ENCODE measurements around the gene ZNF432. TPM values are rescaled to one million over a fixed set of nuclear protein-coding genes. Genes with fewer than 3 reads are reported as not detected.

Gene ZNF432
- total and polyA plus RNA-seq, 2 of the 13 experiments (the other 11 are each of a cell fraction or from before 2014, with no cell fraction given), result 4.1 to 8.7 TPM

GRCh38 chr19:51986309-51987291, 62.0 kb downstream of the ZNF432 start, which contains the start of gene ZNF350 (continued):
- peak; percentile 44; the same call in 1 of the 2 replicates for TF ChIP-seq ZNF766 (CRISPR knock-in tag; IDR thresholded peaks at IDR 0.05; ENCODE audit: borderline replicate concordance)
- no peak; the same call in 1 of the 2 replicates for TF ChIP-seq ZNF256 (CRISPR knock-in tag; conservative IDR thresholded peaks at IDR 0.05)
- 0 out of 2 replicates have a peak, but pooled peaks have one; percentile 43 for TF ChIP-seq SP140L (CRISPR knock-in tag; IDR thresholded peaks at IDR 0.05; ENCODE audit: borderline replicate concordance)

- peaks cover 0 to 7% of the 10 kb centered on the region in 2 experiments; a peak in 1 of 5 replicates for H3K27me3 ChIP-seq (ENCODE audit: control insufficient read depth in 1 of 2, insufficient read depth in 2 of 2, low read length in 2 of 2)
- FAIRE-seq, result no peak
- H3K9ac ChIP-seq (ENCODE audit: insufficient read depth, low read depth, low read length), result no peak overlapping the region
- no peak for ATAC-seq
- ChIA-PET POLR2A (no interaction called here), CTCF (ENCODE audit: low intra/inter-chr PET ratio, low total read pairs) (no interaction called here)
- H4K20me1 ChIP-seq (ENCODE audit: insufficient read depth, low read length), result no peaks in the 10 kb centered on the region
- H3K4me2 ChIP-seq (ENCODE audit: low read depth, low read length), result no peak overlapping the region
- in situ Hi-C loops (cut with HindIII; ENCODE audit: extremely low pct_ligation_motif_present, low pct_unique_long_range_greater_than_20kb) (no loop called here), intact Hi-C loops (cut with micrococcal nuclease; ENCODE audit: unreplicated experiment) (no loop called here)
- H3K4me1 ChIP-seq (ENCODE audit: insufficient read depth, low read length), result peaks cover 10% of the 10 kb centered on the region; the same call in 1 of the 2 replicates
- 93% methylated on average over 4 of the region's 4 CpGs for WGBS (ENCODE audit: low lambda C conversion rate)
- H3K79me2 ChIP-seq (ENCODE audit: insufficient read depth, low read length), result peaks cover 39% of the 10 kb centered on the region
- no peak for TF ChIP-seq MAFF (IDR thresholded peaks at IDR 0.05; ENCODE audit: low read depth, low read length)
- TF ChIP-seq NCOR1 (IDR thresholded peaks at IDR 0.05; ENCODE audit: borderline replicate concordance, low read length), result no peak
- TF ChIP-seq SKI (IDR thresholded peaks at IDR 0.05; ENCODE audit: partially characterized antibody), result no peak
- TF ChIP-seq TIGD3 (CRISPR knock-in tag; IDR thresholded peaks at IDR 0.05; ENCODE audit: borderline replicate concordance), result no peak
- TF ChIP-seq ZBTB25 (CRISPR knock-in tag; IDR thresholded peaks at IDR 0.05), result no peak
- TF ChIP-seq ZNF792 (CRISPR knock-in tag; IDR thresholded peaks at IDR 0.05), result no peak
- TF ChIP-seq NKX3-1 (CRISPR knock-in tag; IDR thresholded peaks at IDR 0.05), result no peak
- no peak for TF ChIP-seq HCFC1 (IDR thresholded peaks at IDR 0.05; ENCODE audit: low read depth, low read length)
- TF ChIP-seq ZNF740 (CRISPR knock-in tag; IDR thresholded peaks at IDR 0.05), result no peak
- no peak for TF ChIP-seq AGO2 (optimal IDR thresholded peaks at IDR 0.05; ENCODE audit: low read depth, low read length)
- no peak overlapping the region for H3K27ac ChIP-seq (ENCODE audit: extremely low read length, insufficient read depth, low read length)
- no TSS peak for BruUV-seq (replicated peaks)
- H3K36me3 ChIP-seq (replicated peaks in 1 of 2; ENCODE audit: control insufficient read depth in 1 of 2, insufficient read depth in 2 of 2, low read length in 2 of 2), result peaks cover 0 to 4% of the 10 kb centered on the region in 2 experiments; a peak in 1 of 5 replicates
- H2AFZ ChIP-seq (ENCODE audit: low read length), result no peak overlapping the region
- DNase-seq (ENCODE audit: low spot score), result no peak
- H3K9me3 ChIP-seq (ENCODE audit: low read length), result peaks cover 37% of the 10 kb centered on the region
- H3K4me3 ChIP-seq (replicated peaks in 1 of 3; ENCODE audit: insufficient read depth in 1 of 3, low read depth in 2 of 3, low read length in 3 of 3), result no peak overlapping the region
These were observed 65.3 kb downstream of the ZNF432 start for GRCh38 chr19:51983361-51983760.
